Spleen (tissue), 11 donors: ENCODE data around the gene PXMP4. TPM values are rescaled to one million over a fixed set of nuclear protein-coding genes. Genes with fewer than 3 reads are reported as not detected.

Experiments
- DNase-seq: peaks from one replicate; pipeline ENCODE4 v3.0.0-alpha.2; 2020
- H3K27ac ChIP-seq, 8 donors: fragments of 200-600 bp; sonication (generic) in 7 of 8; 1 replicate in 4 of 8; 2 replicates in 4 of 8; pipeline versions ENCODE4 v1.5.0 to v1.8.0; 2016 to 2021; ENCODE audit warnings: inconsistent platforms in 4 of 8, mild to moderate bottlenecking in 4 of 8, moderate library complexity in 1 of 8
- H3K27me3 ChIP-seq, 7 donors: fragments of 200-600 bp; sonication (generic) in 6 of 7; replicated peaks in 1 of 7; 1 replicate in 4 of 7; 2 replicates in 3 of 7; pipeline versions ENCODE4 v1.5.0 to v1.8.0; 2016 to 2021; ENCODE audit warnings: inconsistent platforms in 3 of 7, mild to moderate bottlenecking in 1 of 7
- H3K36me3 ChIP-seq, 6 donors: fragments of 200-600 bp; sonication (generic) in 5 of 6; 1 replicate in 4 of 6; 2 replicates in 2 of 6; pipeline versions ENCODE4 v1.5.0 to v1.8.0; 2016 to 2021; ENCODE audit warnings: inconsistent platforms in 2 of 6
- H3K4me1 ChIP-seq, 6 donors: fragments of 200-600 bp; sonication (generic) in 5 of 6; 1 replicate in 3 of 6; 2 replicates in 3 of 6; pipeline versions ENCODE4 v1.5.0 to v1.8.0; 2016 to 2021; ENCODE audit warnings: inconsistent platforms in 3 of 6
- H3K4me3 ChIP-seq, 8 donors: fragments of 200-600 bp; sonication (generic) in 7 of 8; 1 replicate in 4 of 8; 2 replicates in 4 of 8; pipeline versions ENCODE4 v1.5.0 to v1.8.0; 2016 to 2021; ENCODE audit warnings: inconsistent platforms in 4 of 8, mild to moderate bottlenecking in 4 of 8, moderate library complexity in 2 of 8
- H3K9me3 ChIP-seq, 8 donors: fragments of 200-600 bp; sonication (generic) in 7 of 8; 1 replicate in 4 of 8; 2 replicates in 4 of 8; pipeline versions ENCODE4 v1.5.0 to v1.8.0; 2016 to 2021; ENCODE audit warnings: inconsistent platforms in 4 of 8
- CTCF ChIP-seq, 11 experiments: fragments of 200-600 bp in 7 of 11; fragments of 450-650 bp in 4 of 11; sonication (generic) in 4 of 11; IDR thresholded peaks in 8 of 11; conservative IDR thresholded peaks in 3 of 11; 1 replicate in 7 of 11; 2 replicates in 4 of 11; pipeline versions ENCODE4 v1.4.0 to v1.8.0; 2016 to 2021; ENCODE audit warnings: antibody characterized with exemption in 11 of 11, inconsistent platforms in 4 of 11, mild to moderate bottlenecking in 1 of 11
- POLR2A ChIP-seq, 3 donors: fragments of 450-650 bp; IDR thresholded peaks; one replicate each; pipeline ENCODE4 v1.5.1; 2017; ENCODE audit warnings: antibody characterized with exemption in 3 of 3, mild to moderate bottlenecking in 1 of 3
- POLR2AphosphoS5 ChIP-seq, 3 donors: sonication (generic); formaldehyde crosslinking; IDR thresholded peaks; one replicate each; pipeline ENCODE4 v1.5.1; 2017; ENCODE audit warnings: antibody characterized with exemption in 3 of 3
- WGBS, 5 donors: extraction: QIAGEN DNeasy Blood & Tissue Kit in 3 of 5; methylation state at CpG; one replicate each; pipeline versions ENCODE4 v1.1.5 to v1.1.7; 2013 to 2018; 5-methylcytosine and 5-hydroxymethylcytosine counted together
- intact Hi-C: fragments of 100-400 bp; cut with DNase I; formaldehyde crosslinking; loops from one replicate; pipeline ENCODE4 v1.15.0; 2023; ENCODE audit warnings: low total_unique reads
- polyA plus RNA-seq, 3 donors: library from polyadenylated mRNA; stranded (reverse); fragments of 200-250 nt; gene quantifications; one replicate each; pipeline ENCODE4 v1.2.1, GENCODE V29; 2013
- total RNA-seq, 7 donors: library from RNA; depleted of rRNA in 3 of 7; stranded (reverse); fragments of >200 nt in 3 of 7; fragmentation: NEBNext Ultra II Directional in 4 of 7; extraction: Animal tissue kit (Norgen Biotek cat#: 25700) in 4 of 7; gene quantifications; one replicate each; pipeline versions ENCODE4 v1.1.0 to v1.2.1, GENCODE V29; 2016 to 2021
- donor health status: healthy with polysubstance abuse.
- donor health status: DM: no; HTN: no; CAD: no; lungs with moderate emphysema.
- donor health status: DM: no; HTN: no; CAD: no.
- donor health status: Bipolar disorder and iron deficiency.
- donor health status: healthy.
- donor health status: DM: no; HTN: no; CAD: no.
- donor health status: DM: yes; HTN: yes; CAD: no.

Gene PXMP4
- total and polyA plus RNA-seq, 10 donors: 2.1 to 14.4 (median 6.9) TPM

GRCh38 chr20:33669873-33670640 lies 50.1 kb downstream of the PXMP4 start:
- H3K27ac ChIP-seq: no peak overlapping the region
- peaks cover 0 to 33% (median 0%) of the 10 kb centered on the region in 6 donors for H3K36me3 ChIP-seq
- H3K4me1 ChIP-seq: peaks cover 14 to 68% (median 49%) of the 10 kb centered on the region in 6 donors
- H3K9me3 ChIP-seq: no peaks in the 10 kb centered on the region
- intact Hi-C loops: no loop called here
- TF ChIP-seq CTCF (IDR thresholded peaks at IDR 0.05 in 8 of 11, conservative IDR thresholded peaks at IDR 0.05 in 3 of 11) (no peak), POLR2A (IDR thresholded peaks at IDR 0.05) (no peak), POLR2AphosphoS5 (IDR thresholded peaks at IDR 0.05) (no peak)
- H3K4me3 ChIP-seq: no peak overlapping the region
- 86 to 95% (median 92%) methylated on average over 13 of the region's 13 CpGs for WGBS, 5 donors
- H3K27me3 ChIP-seq: no peaks in the 10 kb centered on the region
- DNase-seq: no peak

GRCh38 chr20:33669224-33669623 lies 50.9 kb downstream of the PXMP4 start:
- Histone ChIP-seq H3K36me3 (peaks cover 0 to 33% (median 0%) of the 10 kb centered on the region in 6 donors), H3K4me1 (peaks cover 12 to 70% (median 49%) of the 10 kb centered on the region in 6 donors), H3K4me3 (no peak overlapping the region), H3K27ac (no peak overlapping the region), H3K9me3 (no peaks in the 10 kb centered on the region), H3K27me3 (no peaks in the 10 kb centered on the region)
- intact Hi-C loops: no loop called here
- no peak for TF ChIP-seq POLR2AphosphoS5 (IDR thresholded peaks at IDR 0.05)
- TF ChIP-seq CTCF (IDR thresholded peaks at IDR 0.05 in 8 of 11, conservative IDR thresholded peaks at IDR 0.05 in 3 of 11): no peak
- TF ChIP-seq POLR2A (IDR thresholded peaks at IDR 0.05): no peak
- DNase-seq: no peak
- WGBS, 5 donors: 83 to 91% (median 90%) methylated on average over 4 to 5 of the region's 5 CpGs

GRCh38 chr20:33668466-33669155 lies 51.5 kb downstream of the PXMP4 start:
- peaks cover 0 to 33% (median 0%) of the 10 kb centered on the region in 6 donors for H3K36me3 ChIP-seq
- H3K4me1 ChIP-seq: peaks cover 10 to 71% (median 50%) of the 10 kb centered on the region in 6 donors
- 91 to 95% (median 93%) methylated on average over 13 of the region's 13 CpGs for WGBS, 5 donors
- intact Hi-C loops: no loop called here
- H3K27ac ChIP-seq: peak overlapping the region in 4 of 8 donors; percentile 87 to 94 (median 90)
- DNase-seq: no peak
- no peaks in the 10 kb centered on the region for H3K27me3 ChIP-seq
- peak overlapping the region in 2 of 8 donors; percentile 78 to 89 for H3K4me3 ChIP-seq
- TF ChIP-seq POLR2AphosphoS5 (IDR thresholded peaks at IDR 0.05): no peak
- no peak for TF ChIP-seq CTCF (IDR thresholded peaks at IDR 0.05 in 8 of 11, conservative IDR thresholded peaks at IDR 0.05 in 3 of 11)
- TF ChIP-seq POLR2A (IDR thresholded peaks at IDR 0.05): no peak
- H3K9me3 ChIP-seq: no peaks in the 10 kb centered on the region
